NCI-H1417 treated with DMSO at 0.1 percent for 48 hours (cell line): ENCODE measurements around the gene PDZD2.
"Not testable (repeated sequence)": the region's sequence is repeated elsewhere in the genome, so short reads cannot be mapped to it uniquely, and the experiment has no call there.

Experiments used
- DNase-seq: peaks from one replicate; lab custom pipeline; 2025; lab: John Stamatoyannopoulos, UW

PDZD2 gene

DNA sequence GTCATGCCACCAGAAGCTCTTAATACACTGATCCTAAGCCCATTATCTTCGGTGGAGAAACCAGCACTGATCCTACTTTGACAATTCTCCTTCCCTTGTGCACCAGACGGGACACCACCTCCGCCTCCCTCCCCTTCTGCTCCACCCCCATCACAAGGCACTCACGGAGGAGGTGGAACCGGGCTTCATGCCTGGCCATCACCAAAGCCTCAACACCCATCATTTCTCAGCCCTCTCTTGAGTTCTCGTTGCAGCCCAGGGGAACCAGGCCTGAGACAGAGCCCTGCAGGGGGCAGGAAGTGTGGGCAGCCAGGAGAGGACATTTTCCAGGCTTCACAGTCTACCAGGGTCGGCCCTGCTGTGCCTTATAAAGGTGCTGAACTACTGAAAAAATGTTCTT is 374.7 kb downstream of the PDZD2 start:
- no peak for DNase-seq

DNA sequence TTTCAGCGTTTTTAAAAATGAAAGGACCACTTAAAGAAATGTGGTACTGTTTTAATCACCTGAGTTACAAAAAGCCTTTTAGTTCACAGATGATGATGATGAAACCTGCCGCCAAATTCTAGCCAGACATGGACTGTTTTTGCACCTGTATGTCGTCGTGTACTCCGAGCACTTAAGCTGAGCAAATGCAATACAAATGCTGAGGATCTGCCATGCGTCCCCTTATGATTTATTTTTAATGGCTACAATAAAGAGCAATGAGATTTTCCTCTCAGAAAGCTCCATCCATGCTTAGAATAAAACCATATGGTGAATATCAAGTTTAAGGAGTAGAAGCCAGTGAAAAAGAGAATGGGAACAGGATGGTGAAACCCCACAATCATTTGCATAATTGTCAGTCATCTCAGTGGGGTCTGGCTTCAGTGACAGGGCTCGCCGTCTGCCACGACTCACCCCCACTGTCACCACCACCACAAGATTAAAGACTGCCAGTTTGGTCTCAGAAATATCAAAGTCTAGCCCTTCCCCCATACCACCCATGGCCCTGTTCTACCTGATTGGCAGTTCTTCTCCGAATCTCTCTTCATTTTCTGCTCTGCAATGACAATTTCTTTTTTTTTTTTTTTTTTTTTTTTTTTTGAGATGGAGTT is 375.3 kb downstream of the PDZD2 start:
- no peak for DNase-seq

GRCh38 chr5:32015262-32015661 is 376.3 kb downstream of the PDZD2 start:
- DNase-seq = not testable (repeated sequence)

- DNase-seq = no peak
Measured at GRCh38 chr5:32017692-32018367, 378.9 kb downstream of the PDZD2 start.

DNA sequence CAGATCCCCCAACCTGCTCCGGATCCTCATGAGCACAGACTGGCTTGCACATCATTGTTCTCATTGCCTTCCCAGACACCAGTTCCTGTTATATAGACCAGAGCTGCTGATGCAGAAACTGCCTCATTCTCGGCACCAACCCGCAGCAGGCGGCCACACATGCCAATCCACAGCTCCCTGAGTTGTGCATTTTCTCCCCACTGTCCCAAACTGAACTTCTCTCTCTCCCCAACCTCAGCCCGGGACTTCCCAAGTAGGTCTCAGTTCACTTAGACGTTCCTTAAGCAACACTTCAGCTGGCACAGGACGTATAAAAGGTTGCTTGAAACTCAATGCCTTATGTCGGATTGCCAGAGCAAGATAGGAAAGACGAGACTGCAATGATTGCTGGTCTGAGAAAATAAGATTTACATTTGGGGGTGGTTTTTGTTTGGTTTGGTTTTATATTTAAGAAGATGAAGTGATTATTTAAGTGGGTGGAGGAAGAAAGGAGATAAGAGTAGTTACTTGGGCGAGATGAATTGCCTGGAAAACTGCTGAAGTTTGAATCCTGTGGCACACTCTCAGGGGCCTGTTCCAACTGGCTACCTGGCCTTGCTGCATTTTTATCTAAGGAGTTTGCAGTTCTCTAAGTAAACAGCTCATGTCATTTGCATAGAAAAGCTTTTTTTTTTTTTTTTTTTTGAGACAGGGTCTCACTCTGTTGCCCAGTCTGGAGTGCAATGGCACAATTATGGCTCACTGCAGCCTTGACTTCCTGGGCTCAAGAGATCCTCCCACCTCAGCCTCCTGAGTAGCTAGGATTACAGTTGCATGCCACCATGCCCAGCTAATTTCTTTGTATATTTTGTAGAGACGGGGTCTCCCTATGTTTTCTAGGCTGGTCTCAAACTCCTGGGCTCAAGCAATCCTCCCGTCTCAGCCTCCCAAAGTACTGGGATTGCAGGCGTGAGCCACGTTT is 379.8 kb downstream of the PDZD2 start:
- DNase-seq = no peak

GRCh38 chr5:32020271-32020670 is 381.3 kb downstream of the PDZD2 start:
- DNase-seq = no peak

- DNase-seq = no peak
Measured at GRCh38 chr5:32020946-32021345, 382.0 kb downstream of the PDZD2 start.

DNA sequence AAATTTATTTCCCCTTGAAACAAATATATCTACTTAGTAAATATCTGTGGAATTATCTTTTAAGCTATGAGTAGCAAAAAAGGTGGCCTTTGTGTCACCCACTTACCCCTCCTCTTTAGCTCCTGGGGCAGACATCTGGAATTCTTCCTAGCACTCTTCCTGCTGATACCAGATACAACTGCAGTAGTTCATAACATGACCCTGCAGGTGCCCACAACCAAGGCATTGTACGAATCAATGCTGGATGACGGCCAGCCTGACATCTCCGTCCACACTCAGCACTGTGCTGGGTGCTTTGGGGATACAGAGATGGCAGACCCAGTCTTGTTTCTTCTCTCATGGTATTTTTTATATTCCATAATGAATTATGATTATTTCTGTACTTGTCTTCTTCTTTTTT is 382.8 kb downstream of the PDZD2 start:
- DNase-seq = no peak

- DNase-seq = no peak
Measured at GRCh38 chr5:32022638-32023037, 383.7 kb downstream of the PDZD2 start.

DNA sequence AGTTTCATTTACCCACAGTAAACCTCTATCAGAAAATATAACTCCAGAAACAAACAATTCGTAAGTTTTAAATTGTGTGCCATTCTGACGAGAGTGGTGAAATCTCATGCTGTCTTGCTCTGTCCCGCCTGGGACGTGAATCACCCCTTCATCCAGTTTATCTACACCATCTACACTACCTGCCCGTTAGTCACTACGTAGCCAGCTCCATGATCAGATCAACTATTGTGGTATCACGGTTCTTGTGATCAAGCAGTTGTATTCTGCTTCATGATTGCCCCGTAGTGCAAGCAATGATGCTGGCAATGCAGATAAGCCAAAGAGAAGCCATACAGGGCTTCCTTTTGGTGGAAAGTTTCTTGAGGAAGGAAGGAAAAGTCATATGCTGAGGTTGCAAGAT is 384.9 kb downstream of the PDZD2 start:
- DNase-seq = no peak

DNA sequence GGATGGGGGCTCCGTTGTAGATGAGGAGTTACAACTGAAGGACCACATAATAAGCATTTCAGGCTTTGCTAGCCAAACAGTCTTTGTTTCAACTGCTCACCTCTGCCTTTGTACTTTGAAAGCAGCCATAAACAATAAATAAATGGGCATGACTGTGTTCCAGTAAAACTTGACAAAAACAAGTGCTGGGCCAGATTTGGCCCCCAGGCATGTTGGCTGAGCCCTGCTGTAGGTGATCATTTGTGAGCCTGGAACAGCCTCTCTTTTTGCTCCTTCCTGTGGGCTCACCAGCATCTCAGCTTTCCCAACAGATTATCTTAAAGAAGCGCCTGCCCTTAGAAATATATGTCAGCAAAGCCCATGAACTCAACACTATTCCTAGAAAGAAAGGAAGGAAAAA is 385.8 kb downstream of the PDZD2 start:
- DNase-seq = no peak

DNA sequence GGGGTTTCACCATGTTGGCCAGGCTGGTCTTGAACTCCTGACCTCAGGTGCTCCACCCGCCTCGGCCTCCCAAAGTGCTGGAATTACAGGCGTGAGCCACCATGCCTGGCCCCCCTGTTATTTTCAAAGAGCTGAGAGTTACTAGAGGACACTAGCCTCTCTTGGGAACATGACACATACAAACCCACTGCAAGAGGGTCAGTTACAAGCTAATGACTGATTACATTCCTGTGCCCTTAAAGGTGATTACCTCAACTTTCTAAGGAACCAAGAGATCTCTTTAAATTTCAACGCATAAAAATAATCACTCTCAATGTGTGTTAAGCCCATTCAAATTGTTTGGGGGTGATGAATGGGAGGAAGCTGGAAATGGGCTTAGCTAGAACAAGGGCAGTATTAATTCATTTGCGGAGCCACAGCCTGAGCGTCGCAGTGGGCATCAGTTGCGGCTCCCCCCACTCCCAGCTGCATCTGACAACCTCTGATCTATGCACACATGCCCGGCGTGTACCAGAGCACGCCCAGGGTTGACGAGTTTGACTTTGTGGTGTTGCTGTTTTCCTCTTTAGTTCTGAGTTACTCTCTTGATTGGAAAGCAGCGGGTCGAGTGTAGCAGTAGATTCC is 388.3 kb downstream of the PDZD2 start:
- DNase-seq = no peak

GRCh38 chr5:32027717-32028458 is 389.0 kb downstream of the PDZD2 start:
- DNase-seq = no peak

DNA sequence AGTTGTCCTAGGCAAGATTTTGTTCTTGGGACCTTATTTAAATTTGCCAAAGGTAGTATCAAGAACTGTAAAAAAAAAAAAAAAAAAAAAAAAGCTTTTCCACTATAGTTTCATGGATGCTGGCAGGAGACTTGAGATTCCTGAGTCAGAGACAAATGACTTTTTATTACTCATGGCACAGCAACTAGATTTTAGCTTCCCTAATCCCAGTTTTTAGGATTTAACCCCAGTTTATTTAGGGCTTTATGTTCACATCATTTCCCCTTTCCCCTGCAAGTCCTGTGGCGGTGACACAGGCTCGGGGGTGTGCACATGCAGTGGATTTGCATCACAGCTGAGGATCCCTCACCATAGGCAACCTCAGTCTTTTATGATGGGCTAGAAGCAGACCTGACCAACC is 390.3 kb downstream of the PDZD2 start:
- DNase-seq = no peak

DNA sequence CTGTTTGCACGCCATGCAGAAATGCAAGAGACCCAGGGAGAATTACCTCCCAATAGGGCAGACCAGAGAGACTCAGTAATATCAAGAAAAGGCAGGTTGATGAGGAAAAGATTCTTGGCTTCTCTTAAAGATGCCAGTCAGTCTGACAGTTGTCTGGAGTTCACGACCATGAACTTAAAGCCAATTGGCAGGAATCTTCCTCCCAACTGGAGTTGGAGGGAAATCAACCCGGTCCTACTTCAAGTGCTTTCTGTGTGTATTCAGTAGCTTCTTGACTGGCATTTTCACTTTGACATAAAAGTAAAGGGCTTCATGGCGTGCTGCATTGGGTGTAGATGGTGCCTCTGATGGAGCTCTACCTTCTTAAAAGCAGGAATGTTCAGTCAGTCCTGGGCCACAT is 390.9 kb downstream of the PDZD2 start:
- no peak for DNase-seq

- DNase-seq = no peak
Measured at GRCh38 chr5:32030222-32030621, 391.3 kb downstream of the PDZD2 start.

DNA sequence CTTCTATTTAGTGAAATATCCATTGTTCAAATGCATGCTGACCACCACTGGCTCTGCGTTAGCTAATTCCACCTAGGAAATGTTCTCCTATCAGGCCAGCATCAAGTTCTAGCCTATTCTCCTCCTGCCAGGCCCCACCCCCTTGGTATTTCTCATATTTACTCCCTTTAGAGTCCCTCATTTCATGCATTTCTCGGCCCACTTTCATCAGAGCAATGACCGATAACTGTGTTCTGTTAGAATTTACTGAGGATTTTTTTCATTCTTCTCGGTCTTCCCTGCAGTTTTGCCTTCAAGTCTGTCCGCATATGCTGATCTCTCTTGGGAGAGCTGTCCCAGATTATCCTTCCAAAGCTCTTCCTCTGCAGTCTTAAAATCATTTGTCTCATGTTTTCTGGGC is 391.8 kb downstream of the PDZD2 start:
- no peak for DNase-seq

DNA sequence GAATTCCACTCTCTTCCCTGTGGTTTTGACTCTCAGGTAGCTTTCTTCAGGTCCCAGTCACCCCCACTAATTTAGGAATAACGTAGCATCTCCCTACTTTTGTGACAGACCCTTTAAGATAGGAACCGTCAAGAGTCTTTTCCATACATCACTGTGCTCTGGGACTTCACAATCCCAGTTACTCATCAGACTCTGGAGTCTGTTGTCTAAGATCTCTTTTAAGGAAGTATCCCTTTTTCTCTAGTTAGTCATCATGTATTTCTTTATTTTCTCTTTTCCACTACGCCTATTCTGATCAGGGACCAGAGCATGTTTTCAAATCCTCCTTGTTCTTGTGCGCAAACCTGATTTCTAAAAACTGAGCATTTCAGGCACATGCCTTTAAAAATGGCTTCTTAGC is 392.2 kb downstream of the PDZD2 start:
- DNase-seq = no peak

DNA sequence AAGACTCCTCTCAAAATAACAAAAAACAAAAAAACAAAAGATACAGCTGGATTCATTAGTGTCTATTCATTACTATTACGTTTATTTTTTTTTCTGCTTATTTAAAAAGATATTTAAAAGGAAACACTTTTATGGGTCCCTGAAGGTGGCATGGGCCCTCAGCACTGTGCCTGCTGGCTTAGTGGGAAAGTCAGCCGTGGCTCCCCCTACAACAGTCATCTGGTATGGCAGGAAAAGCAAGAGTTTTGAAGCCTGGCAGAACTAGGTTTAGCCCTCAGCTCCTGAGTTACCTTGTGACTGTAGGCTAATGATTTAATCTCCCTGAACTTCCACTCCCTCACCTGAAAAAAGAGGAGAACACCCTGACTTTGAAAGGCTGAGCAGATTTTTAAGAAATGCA is 399.6 kb downstream of the PDZD2 start:
- DNase-seq = no peak

DNA sequence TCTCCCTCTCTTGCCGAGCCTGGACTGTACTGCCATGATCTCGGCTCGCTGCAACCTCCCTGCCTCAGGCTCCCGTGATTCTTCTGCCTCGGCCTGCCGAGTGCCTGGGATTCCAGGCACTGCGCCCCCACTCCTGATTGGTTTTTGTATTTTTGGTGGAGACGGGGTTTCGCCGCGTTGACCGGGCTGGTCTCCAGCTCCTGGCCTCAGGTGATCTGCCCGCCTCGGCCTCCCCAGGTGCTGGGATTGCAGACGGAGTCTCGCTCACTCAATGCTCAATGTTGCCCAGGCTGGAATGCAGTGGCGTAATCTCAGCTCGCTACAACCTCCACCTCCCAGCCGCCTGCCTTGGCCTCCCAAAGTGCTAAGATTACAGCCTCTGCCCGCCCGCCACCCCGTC is 400.2 kb downstream of the PDZD2 start:
- DNase-seq = not testable (repeated sequence)

DNA sequence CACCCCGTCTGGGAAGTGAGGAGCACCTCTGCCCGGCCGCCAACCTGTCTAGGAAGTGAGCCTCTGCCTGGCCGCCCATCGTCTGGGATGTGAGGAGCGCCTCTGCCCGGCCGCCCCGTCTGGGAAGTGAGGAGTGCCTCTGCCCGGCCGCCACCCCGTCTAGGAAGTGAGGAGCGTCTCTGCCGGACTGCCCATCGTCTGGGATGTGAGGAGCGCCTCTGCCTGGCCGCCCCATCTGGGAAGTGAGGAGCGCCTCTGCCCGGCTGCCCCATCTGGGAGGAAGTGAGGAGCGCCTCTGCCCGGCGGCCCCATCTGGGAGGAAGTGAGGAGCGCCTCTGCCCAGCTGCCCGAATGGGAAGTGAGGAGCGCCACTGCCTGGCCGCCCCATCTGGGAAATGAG is 400.7 kb downstream of the PDZD2 start:
- DNase-seq = not testable (repeated sequence)
